PC-3 (cell line): Measurements from ENCODE around the gene RACK1. TPM values are rescaled to one million over a fixed set of nuclear protein-coding genes. Genes with fewer than 3 reads are reported as not detected.

Source experiments
- ATAC-seq: fragments of 200-7000 bp; cut with Tn5 transposase; 2 replicates; pipeline ENCODE4 v1.9.1; 2020; ENCODE audit warnings: mild to moderate bottlenecking, moderate library complexity
- BruUV-seq: library from RNA; stranded (reverse); fragments of 400-500 nt; replicated peaks from 2 replicates; lab custom pipeline; 2021; lab: Mats Ljungman, UMichigan
- CTCF ChIA-PET: fragments of 300-600 bp; sonication (Branson Sonifier 250); formaldehyde crosslinking; loops from one replicate; lab custom pipeline; 2022; ENCODE audit warnings: antibody characterized with exemption; lab: Charles Lee
- POLR2A ChIA-PET: fragments of 300-600 bp; sonication (Branson Sonifier 250); formaldehyde crosslinking; loops from one replicate; lab custom pipeline; 2022; ENCODE audit warnings: antibody characterized with exemption; ENCODE audit not compliant: unreplicated experiment; lab: Charles Lee
- DNase-seq: peaks from one replicate; pipeline ENCODE4 v3.0.0-alpha.2; 2015
- H2AFZ ChIP-seq: fragments of 300-600 bp; sonication (generic); 2 replicates; pipeline ENCODE4 v1.6.0; 2016; ENCODE audit warnings: antibody characterized with exemption, low read length
- H3F3A ChIP-seq: fragments of 300-600 bp; sonication (generic); one replicate; pipeline ENCODE4 v1.6.0; 2017; ENCODE audit warnings: antibody characterized with exemption, low read length, control low read depth, mild to moderate bottlenecking; ENCODE audit not compliant: unreplicated experiment
- H3K27ac ChIP-seq: fragments of 300-600 bp; sonication (generic); 2 replicates; pipeline ENCODE4 v1.5.1; 2016; ENCODE audit warnings: mild to moderate bottlenecking, low read length
- H3K27me3 ChIP-seq: fragments of 300-600 bp; sonication (generic); 2 replicates; pipeline ENCODE4 v1.6.1; 2016; ENCODE audit warnings: low read length, mixed read lengths
- H3K36me3 ChIP-seq: fragments of 300-600 bp; sonication (generic); 2 replicates; pipeline ENCODE4 v1.6.1; 2016; ENCODE audit warnings: low read depth, mixed run types, low read length, mixed read lengths
- H3K4me1 ChIP-seq: fragments of 300-600 bp; sonication (generic); 2 replicates; pipeline ENCODE4 v1.5.1; 2016; ENCODE audit warnings: low read length; ENCODE audit not compliant: insufficient read depth
- H3K4me2 ChIP-seq: fragments of 300-600 bp; sonication (generic); 2 replicates; pipeline ENCODE4 v1.6.0; 2016; ENCODE audit warnings: low read length
- H3K4me3 ChIP-seq: fragments of 300-600 bp; sonication (generic); 2 replicates; pipeline ENCODE4 v1.5.1; 2016; ENCODE audit warnings: mild to moderate bottlenecking, low read length, mixed read lengths
- H3K79me2 ChIP-seq: fragments of 300-600 bp; sonication (generic); 2 replicates; pipeline ENCODE4 v1.6.1; 2017; ENCODE audit warnings: low read length, mixed read lengths
- H3K9ac ChIP-seq: fragments of 300-600 bp; sonication (generic); 2 replicates; pipeline ENCODE4 v1.6.0; 2016; ENCODE audit warnings: mild to moderate bottlenecking, low read length
- H3K9me2 ChIP-seq: fragments of 300-600 bp; sonication (generic); replicated peaks from 2 replicates; pipeline ENCODE4 v1.6.1; 2016; ENCODE audit warnings: mixed run types, low read length, mixed read lengths
- H3K9me3 ChIP-seq: fragments of 300-600 bp; sonication (generic); 2 replicates; pipeline ENCODE4 v1.6.1; 2016; ENCODE audit warnings: low read length, mixed read lengths
- H4K20me1 ChIP-seq: fragments of 300-600 bp; sonication (generic); 2 replicates; pipeline ENCODE4 v1.6.1; 2016; ENCODE audit warnings: low read length, mixed read lengths
- CTCF ChIP-seq: fragments of 300-600 bp; sonication (generic); conservative IDR thresholded peaks from 2 replicates; pipeline ENCODE4 v1.5.1; 2017; ENCODE audit warnings: antibody characterized with exemption, low read depth, mild to moderate bottlenecking, low read length
- EZH2 ChIP-seq: fragments of 300-600 bp; sonication (generic); IDR thresholded peaks from one replicate; pipeline ENCODE4 v1.6.1; 2017; ENCODE audit warnings: antibody characterized with exemption, mild to moderate bottlenecking, low read length; ENCODE audit not compliant: unreplicated experiment
- EZH2phosphoT487 ChIP-seq: fragments of 300-600 bp; sonication (generic); IDR thresholded peaks from 2 replicates; pipeline ENCODE4 v1.6.1; 2018; ENCODE audit warnings: mild to moderate bottlenecking, antibody characterized with exemption, low read length, borderline replicate concordance
- intact Hi-C: fragments of 100-400 bp; cut with micrococcal nuclease; formaldehyde crosslinking; loops from 2 replicates; pipeline ENCODE4 v1.9.0; 2023
- total RNA-seq: library from RNA; depleted of rRNA; stranded (reverse); fragments of >200 nt; gene quantifications from 2 replicates; pipeline ENCODE4 v1.2.3, GENCODE V29; 2014

Gene RACK1
- total RNA-seq, 1 experiment from 2014 or later = 3,047 TPM

GRCh38 chr5:181235323-181235688 lies 8.4 kb downstream of the RACK1 start:
- H3K9me3 ChIP-seq = no peaks in the 10 kb centered on the region
- POLR2A ChIA-PET = interaction anchor here (0.7 to 0.8 kb wide), 2 partner anchors 12 to 13 kb away, joined by 3 to 4 read pairs; partner anchors contain the start of gene TRIM41
- no peaks in the 10 kb centered on the region for H3K27me3 ChIP-seq
- H2AFZ ChIP-seq = no peak overlapping the region
- peaks cover 20% of the 10 kb centered on the region for H3F3A ChIP-seq
- BruUV-seq = TSS peak; percentile 14
- H3K79me2 ChIP-seq = peaks cover 16% of the 10 kb centered on the region
- no peaks in the 10 kb centered on the region for H3K9me2 ChIP-seq
- TF ChIP-seq EZH2 (no peak), EZH2phosphoT487 (no peak), CTCF (no peak)
- CTCF ChIA-PET = no interaction called here
- DNase-seq (no peak), ATAC-seq (peak; percentile 6)
- intact Hi-C loops = no loop called here
- no peak overlapping the region for H3K4me3 ChIP-seq
- H3K4me2 ChIP-seq = no peak overlapping the region
- H3K27ac ChIP-seq = no peak overlapping the region
- peaks cover 51% of the 10 kb centered on the region for H3K36me3 ChIP-seq
- H3K9ac ChIP-seq = no peak overlapping the region
- H4K20me1 ChIP-seq = peaks cover 39% of the 10 kb centered on the region
- no peaks in the 10 kb centered on the region for H3K4me1 ChIP-seq

GRCh38 chr5:181234455-181235306 lies 9.0 kb downstream of the RACK1 start:
- H3K9ac ChIP-seq = no peak overlapping the region
- no peaks in the 10 kb centered on the region for H3K4me1 ChIP-seq
- CTCF ChIA-PET = no interaction called here
- peaks cover 50% of the 10 kb centered on the region for H3K36me3 ChIP-seq
- ATAC-seq (peak; percentile 19), DNase-seq (no peak)
- TSS peak; percentile 1 for BruUV-seq
- no peaks in the 10 kb centered on the region for H3K9me2 ChIP-seq
- H2AFZ ChIP-seq = no peak overlapping the region
- peaks cover 39% of the 10 kb centered on the region for H4K20me1 ChIP-seq
- POLR2A ChIA-PET = interaction anchor here (0.8 kb wide), 1 partner anchor 11 kb away, joined by 4 read pairs; the partner anchor contains the start of gene TRIM41
- no peak for TF ChIP-seq EZH2phosphoT487
- no peak for TF ChIP-seq EZH2
- TF ChIP-seq CTCF = no peak
- H3F3A ChIP-seq = peaks cover 19% of the 10 kb centered on the region
- H3K27ac ChIP-seq = no peak overlapping the region
- no peaks in the 10 kb centered on the region for H3K27me3 ChIP-seq
- no peak overlapping the region for H3K4me2 ChIP-seq
- intact Hi-C loops = no loop called here
- no peak overlapping the region for H3K4me3 ChIP-seq
- peaks cover 12% of the 10 kb centered on the region for H3K79me2 ChIP-seq
- no peaks in the 10 kb centered on the region for H3K9me3 ChIP-seq
